Measurements from ENCODE around the gene PNPLA4.

The PNPLA4 gene

GRCh38 chrX:7950865-7951264, 23.7 kb upstream of the PNPLA4 start:
- in situ Hi-C loops (cut with MboI; ENCODE audit: low pct_unique_long_range_greater_than_20kb, low sequenced_read_pairs, unreplicated experiment) = no loop called here
- TF ChIP-seq CTCF (IDR thresholded peaks at IDR 0.05; ENCODE audit: extremely low read depth, insufficient read depth, missing control alignments) = no peak
- peak; percentile 11 for DNase-seq (ENCODE audit: low spot score)

GRCh38 chrX:7948483-7948882, 21.3 kb upstream of the PNPLA4 start:
- DNase-seq (ENCODE audit: low spot score) = no peak
- TF ChIP-seq CTCF (IDR thresholded peaks at IDR 0.05; ENCODE audit: extremely low read depth, insufficient read depth, missing control alignments) = no peak
- in situ Hi-C loops (cut with MboI; ENCODE audit: low pct_unique_long_range_greater_than_20kb, low sequenced_read_pairs, unreplicated experiment) = loop anchor here (25.0 kb wide), 1 partner anchor 836 kb away; no protein-coding TSS in a partner anchor

GRCh38 chrX:7946960-7947359, 19.7 kb upstream of the PNPLA4 start:
- in situ Hi-C loops (cut with MboI; ENCODE audit: low pct_unique_long_range_greater_than_20kb, low sequenced_read_pairs, unreplicated experiment) = loop anchor here (25.0 kb wide), 1 partner anchor 835 kb away; no protein-coding TSS in a partner anchor
- TF ChIP-seq CTCF (IDR thresholded peaks at IDR 0.05; ENCODE audit: extremely low read depth, insufficient read depth, missing control alignments) = no peak
- no peak for DNase-seq (ENCODE audit: low spot score)

GRCh38 chrX:7943600-7944245, 16.5 kb upstream of the PNPLA4 start:
- in situ Hi-C loops (cut with MboI; ENCODE audit: low pct_unique_long_range_greater_than_20kb, low sequenced_read_pairs, unreplicated experiment) = loop anchor here (25.0 kb wide), 1 partner anchor 831 kb away; no protein-coding TSS in a partner anchor
- no peak for DNase-seq (ENCODE audit: low spot score)
- TF ChIP-seq CTCF (IDR thresholded peaks at IDR 0.05; ENCODE audit: extremely low read depth, insufficient read depth, missing control alignments) = no peak

- in situ Hi-C loops (cut with MboI; ENCODE audit: low pct_unique_long_range_greater_than_20kb, low sequenced_read_pairs, unreplicated experiment) = loop anchor here (25.0 kb wide), 1 partner anchor 829 kb away; no protein-coding TSS in a partner anchor
Observed at GRCh38 chrX:7941390-7942042, 14.3 kb upstream of the PNPLA4 start.

GRCh38 chrX:7934026-7934425, 6.8 kb upstream of the PNPLA4 start:
- TF ChIP-seq CTCF (IDR thresholded peaks at IDR 0.05; ENCODE audit: extremely low read depth, insufficient read depth, missing control alignments) = no peak
- in situ Hi-C loops (cut with MboI; ENCODE audit: low pct_unique_long_range_greater_than_20kb, low sequenced_read_pairs, unreplicated experiment) = loop anchor here (25.0 kb wide), 1 partner anchor 822 kb away; no protein-coding TSS in a partner anchor
- no peak for DNase-seq (ENCODE audit: low spot score)

More at GRCh38 chrX:7941390-7942042, 14.3 kb upstream of the PNPLA4 start:
- DNase-seq (ENCODE audit: low spot score) = no peak
- peak; percentile 55 for TF ChIP-seq CTCF (IDR thresholded peaks at IDR 0.05; ENCODE audit: extremely low read depth, insufficient read depth, missing control alignments)
